Stimulated activated naive CD8-positive, alpha-beta T cell treated with anti-CD3 and anti-CD28 coated beads, Interleukin-15, Interleukin-2, amounts not matched to agents 100 ng/mL and 50 ng/mL, for 24 hours (primary cell): ENCODE results near the gene RUVBL1.
A peak's percentile ranks its signal among the peaks of the same experiment; 100 is the strongest.

ENCODE experiments used
- H3K27ac Mint-ChIP-seq: one replicate; pipeline ENCODE4 v1.8.0; 2021; ENCODE audit warnings: mild to moderate bottlenecking, mixed read lengths
- H3K27me3 Mint-ChIP-seq: one replicate; pipeline ENCODE4 v1.8.0; 2021; ENCODE audit warnings: mixed read lengths
- H3K36me3 Mint-ChIP-seq: one replicate; pipeline ENCODE4 v1.8.0; 2021; ENCODE audit warnings: low read depth, mixed read lengths
- H3K4me1 Mint-ChIP-seq: one replicate; pipeline ENCODE4 v1.8.0; 2021; ENCODE audit warnings: low read depth, mixed read lengths
- H3K4me3 Mint-ChIP-seq: one replicate; pipeline ENCODE4 v1.8.0; 2021; ENCODE audit warnings: mild to moderate bottlenecking, mixed read lengths
- H3K9me3 Mint-ChIP-seq: one replicate; pipeline ENCODE4 v1.8.0; 2021; ENCODE audit warnings: mixed read lengths

RUVBL1 gene

GRCh38 chr3:128081226-128081625, 42.4 kb downstream of the RUVBL1 start:
- Mint-ChIP-seq H3K4me1 (peaks cover 11% of the 10 kb centered on the region), H3K36me3 (peaks cover 72% of the 10 kb centered on the region), H3K4me3 (no peak overlapping the region), H3K9me3 (no peaks in the 10 kb centered on the region), H3K27ac (no peak overlapping the region), H3K27me3 (no peaks in the 10 kb centered on the region)

GRCh38 chr3:128080323-128081080, 43.1 kb downstream of the RUVBL1 start:
- Mint-ChIP-seq H3K27me3 (no peaks in the 10 kb centered on the region), H3K36me3 (peaks cover 68% of the 10 kb centered on the region), H3K9me3 (no peaks in the 10 kb centered on the region), H3K27ac (no peak overlapping the region), H3K4me1 (peaks cover 12% of the 10 kb centered on the region), H3K4me3 (no peak overlapping the region)

DNA sequence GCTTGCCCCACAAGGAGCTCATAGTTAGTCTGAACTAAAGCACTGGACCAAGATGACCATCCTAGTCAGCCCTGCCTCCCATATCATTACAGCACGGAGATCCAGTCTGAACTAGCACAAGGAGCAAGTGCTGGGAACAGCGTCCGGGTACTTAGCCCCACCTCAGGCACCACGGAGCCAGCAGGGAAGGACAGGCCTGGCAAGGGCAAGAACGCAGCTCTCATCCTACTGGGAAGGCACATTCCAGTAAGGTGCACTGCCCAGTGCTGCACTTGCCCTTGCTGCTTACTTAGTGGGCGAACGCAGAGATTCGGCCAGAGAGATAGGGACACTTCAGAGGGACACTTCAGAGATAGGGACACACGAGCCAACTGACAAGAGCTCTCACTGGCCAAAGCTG, 43.8 kb downstream of the RUVBL1 start:
- Mint-ChIP-seq H3K9me3 (no peaks in the 10 kb centered on the region), H3K27me3 (no peaks in the 10 kb centered on the region), H3K4me1 (peaks cover 19% of the 10 kb centered on the region), H3K27ac (no peak overlapping the region), H3K4me3 (no peak overlapping the region), H3K36me3 (peaks cover 61% of the 10 kb centered on the region)

- peaks cover 20% of the 10 kb centered on the region for H3K4me1 Mint-ChIP-seq
These were observed 44.7 kb downstream of the RUVBL1 start for GRCh38 chr3:128078875-128079274.

DNA sequence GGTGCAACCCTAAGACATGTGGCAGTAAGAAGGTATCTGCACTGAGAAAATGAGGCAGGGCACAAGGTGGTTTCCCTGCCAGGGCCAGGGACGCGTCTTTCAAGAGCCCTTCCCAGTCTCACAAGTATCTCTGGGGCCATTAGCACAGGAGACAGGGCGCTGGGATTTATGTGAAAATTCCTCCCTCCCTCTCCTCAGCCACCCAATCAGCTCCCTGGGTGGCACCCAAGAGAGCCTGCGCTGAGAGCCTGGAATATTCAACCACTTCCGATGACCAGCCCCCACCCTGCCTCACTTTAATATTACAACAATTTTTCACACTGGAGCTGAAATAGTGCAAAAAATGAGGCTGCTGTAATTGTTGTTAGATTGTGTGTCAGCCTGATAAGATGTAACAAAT, 45.3 kb downstream of the RUVBL1 start:
- Mint-ChIP-seq H3K4me3 (no peak overlapping the region), H3K4me1 (peaks cover 20% of the 10 kb centered on the region), H3K27me3 (no peaks in the 10 kb centered on the region), H3K9me3 (no peaks in the 10 kb centered on the region), H3K36me3 (peaks cover 51% of the 10 kb centered on the region), H3K27ac (no peak overlapping the region)

More at GRCh38 chr3:128078875-128079274, 44.7 kb downstream of the RUVBL1 start:
- H3K4me3 Mint-ChIP-seq = no peak overlapping the region
- no peaks in the 10 kb centered on the region for H3K9me3 Mint-ChIP-seq
- H3K27me3 Mint-ChIP-seq = no peaks in the 10 kb centered on the region
- H3K36me3 Mint-ChIP-seq = peaks cover 52% of the 10 kb centered on the region
- H3K27ac Mint-ChIP-seq = peak overlapping the region; percentile 65

- Mint-ChIP-seq H3K4me3 (no peak overlapping the region), H3K27ac (no peak overlapping the region), H3K4me1 (peaks cover 20% of the 10 kb centered on the region), H3K27me3 (no peaks in the 10 kb centered on the region), H3K9me3 (no peaks in the 10 kb centered on the region), H3K36me3 (peaks cover 46% of the 10 kb centered on the region)
These were observed 45.9 kb downstream of the RUVBL1 start for GRCh38 chr3:128077665-128078064.

DNA sequence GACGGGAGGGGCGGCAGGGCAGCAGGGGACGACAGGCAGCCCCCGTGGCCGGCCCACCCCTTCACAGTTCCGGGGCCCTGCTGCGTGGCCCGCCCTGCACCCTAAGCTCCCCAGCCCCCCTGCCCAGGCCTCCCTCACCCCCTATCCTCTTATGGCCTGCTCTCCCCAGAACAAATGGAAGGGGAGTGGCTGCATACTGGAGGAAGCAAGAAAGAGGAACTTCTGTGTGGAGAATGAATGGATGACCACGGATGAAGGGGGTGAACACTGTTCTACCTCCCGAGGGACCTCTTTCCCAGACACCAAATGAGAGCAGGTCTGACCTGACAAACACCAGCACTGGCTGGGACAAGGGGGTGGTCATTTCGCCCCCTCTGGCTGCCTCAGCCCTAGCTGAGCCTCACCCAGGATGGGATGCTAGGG, 46.4 kb downstream of the RUVBL1 start:
- H3K4me1 Mint-ChIP-seq = peaks cover 20% of the 10 kb centered on the region
- no peak overlapping the region for H3K4me3 Mint-ChIP-seq
- H3K27ac Mint-ChIP-seq = no peak overlapping the region
- H3K9me3 Mint-ChIP-seq = no peaks in the 10 kb centered on the region
- H3K36me3 Mint-ChIP-seq = peaks cover 41% of the 10 kb centered on the region
- no peaks in the 10 kb centered on the region for H3K27me3 Mint-ChIP-seq

- Mint-ChIP-seq H3K27ac (no peak overlapping the region), H3K27me3 (no peaks in the 10 kb centered on the region), H3K4me3 (peak overlapping the region; percentile 53), H3K36me3 (peaks cover 36% of the 10 kb centered on the region), H3K9me3 (no peaks in the 10 kb centered on the region), H3K4me1 (peaks cover 20% of the 10 kb centered on the region)
These were observed 47.0 kb downstream of the RUVBL1 start for GRCh38 chr3:128076483-128077201.

- Mint-ChIP-seq H3K27me3 (no peaks in the 10 kb centered on the region), H3K36me3 (peaks cover 29% of the 10 kb centered on the region), H3K4me3 (peak overlapping the region; percentile 53), H3K9me3 (no peaks in the 10 kb centered on the region), H3K27ac (no peak overlapping the region), H3K4me1 (peaks cover 20% of the 10 kb centered on the region)
These were observed 47.8 kb downstream of the RUVBL1 start for GRCh38 chr3:128075522-128076482.

DNA sequence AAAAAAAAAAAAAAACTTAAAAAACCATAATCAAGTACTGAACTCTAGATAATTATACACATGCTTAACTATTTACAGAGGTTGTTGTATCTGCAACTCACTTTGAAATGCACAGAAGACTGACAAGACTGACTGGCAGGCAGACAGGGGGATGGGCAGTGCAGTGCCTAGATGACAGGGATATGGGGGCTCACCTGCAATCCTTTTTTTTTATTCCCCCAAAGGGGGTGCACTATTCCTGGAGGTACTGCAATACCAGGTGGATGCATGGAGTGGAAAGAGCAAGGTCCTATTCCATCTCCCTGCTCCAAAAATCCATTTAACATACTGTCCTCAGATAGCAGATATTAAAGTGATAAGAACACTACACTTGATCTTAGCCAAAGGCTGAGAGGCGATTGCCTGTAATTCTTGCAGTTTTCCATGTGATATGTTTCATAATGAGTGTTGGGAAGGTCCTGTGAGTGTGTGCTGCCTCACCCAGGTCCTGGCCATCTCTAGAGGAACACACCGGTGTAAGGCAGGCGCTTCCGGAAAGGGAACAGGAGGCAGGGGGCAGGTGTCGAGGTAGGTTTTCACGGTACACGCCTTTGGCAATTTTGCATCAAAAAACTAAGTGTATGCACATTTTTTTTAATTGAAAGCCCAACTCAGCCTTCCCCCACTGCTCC, 48.6 kb downstream of the RUVBL1 start:
- no peak overlapping the region for H3K4me3 Mint-ChIP-seq
- peaks cover 29% of the 10 kb centered on the region for H3K36me3 Mint-ChIP-seq
- no peak overlapping the region for H3K27ac Mint-ChIP-seq
- no peaks in the 10 kb centered on the region for H3K27me3 Mint-ChIP-seq
- H3K9me3 Mint-ChIP-seq = no peaks in the 10 kb centered on the region
- peaks cover 15% of the 10 kb centered on the region for H3K4me1 Mint-ChIP-seq

GRCh38 chr3:128073807-128074206, 49.8 kb downstream of the RUVBL1 start:
- Mint-ChIP-seq H3K4me3 (no peak overlapping the region), H3K27me3 (no peaks in the 10 kb centered on the region), H3K9me3 (no peaks in the 10 kb centered on the region), H3K4me1 (peaks cover 15% of the 10 kb centered on the region), H3K36me3 (peaks cover 28% of the 10 kb centered on the region), H3K27ac (no peak overlapping the region)

- no peaks in the 10 kb centered on the region for H3K27me3 Mint-ChIP-seq
- H3K36me3 Mint-ChIP-seq = peaks cover 28% of the 10 kb centered on the region
- H3K4me3 Mint-ChIP-seq = no peak overlapping the region
- H3K4me1 Mint-ChIP-seq = peaks cover 15% of the 10 kb centered on the region
- H3K27ac Mint-ChIP-seq = no peak overlapping the region
- H3K9me3 Mint-ChIP-seq = no peaks in the 10 kb centered on the region
These were observed 50.4 kb downstream of the RUVBL1 start for GRCh38 chr3:128073185-128073725.

DNA sequence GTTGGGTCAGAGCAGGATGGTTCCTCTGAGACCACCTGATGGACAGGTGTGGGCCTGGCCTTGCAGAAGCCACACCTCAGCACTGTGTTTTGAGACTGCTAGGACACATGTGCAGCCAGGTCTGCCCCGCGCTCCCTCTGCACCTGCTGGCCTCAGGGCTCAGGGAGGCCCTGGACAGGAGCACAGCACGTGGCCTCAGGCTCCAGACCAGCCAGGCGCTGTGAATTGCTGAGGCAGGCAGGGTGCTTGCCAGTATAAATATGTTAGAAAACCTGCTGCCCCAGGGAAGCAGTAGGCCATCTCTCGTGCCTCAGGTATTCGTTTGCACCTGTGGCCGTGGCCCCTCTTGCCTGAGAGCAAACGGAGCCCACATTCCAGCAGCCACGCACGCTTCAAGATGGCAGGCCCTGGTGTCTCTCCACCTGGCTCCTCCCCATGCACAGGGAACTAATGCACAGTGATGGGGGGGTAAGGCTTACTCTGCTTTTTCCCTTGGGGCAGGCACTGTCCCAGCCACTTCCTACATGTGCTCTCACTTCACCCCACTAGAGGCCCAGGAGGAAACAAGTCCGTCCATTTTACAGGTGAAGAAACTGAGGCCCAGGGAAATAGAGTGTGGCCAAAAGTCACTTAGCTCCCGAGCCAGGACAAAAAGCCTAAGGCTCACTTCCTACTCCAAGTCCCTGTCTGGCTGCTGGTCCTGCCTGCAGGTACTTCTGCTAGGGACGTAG, 51.0 kb downstream of the RUVBL1 start:
- Mint-ChIP-seq H3K36me3 (peaks cover 33% of the 10 kb centered on the region), H3K27me3 (no peaks in the 10 kb centered on the region), H3K4me1 (peaks cover 13% of the 10 kb centered on the region), H3K27ac (no peak overlapping the region), H3K9me3 (no peaks in the 10 kb centered on the region), H3K4me3 (no peak overlapping the region)
